Cardiac muscle cell (in vitro differentiated cells and primary cell): ENCODE data around the gene GFM2. TPM values are rescaled to one million over a fixed set of nuclear protein-coding genes. Genes with fewer than 3 reads are reported as not detected.
"Not testable (repeated sequence)": the region's sequence is repeated elsewhere in the genome, so short reads cannot be mapped to it uniquely, and the experiment has no call there.

Source experiments
- DNase-seq, 2 donors: peaks; one replicate each; pipeline versions ENCODE4 v3.0.0 to v3.0.0-alpha.2; 2010 to 2017; ENCODE audit warnings: low read depth in 1 of 2, low spot score in 1 of 2
- H3K27ac ChIP-seq: fragments of 200-600 bp; sonication (generic); 2 replicates; pipeline ENCODE4 v1.5.1; 2016
- H3K27me3 ChIP-seq: fragments of 200-600 bp; sonication (generic); 2 replicates; pipeline ENCODE4 v1.6.0; 2016; ENCODE audit warnings: control low read depth
- H3K36me3 ChIP-seq: fragments of 200-600 bp; sonication (generic); 2 replicates; pipeline ENCODE4 v1.5.1; 2016; ENCODE audit warnings: control low read depth
- H3K4me1 ChIP-seq: fragments of 200-600 bp; sonication (generic); 2 replicates; pipeline ENCODE4 v1.8.1; 2017; ENCODE audit warnings: low read depth, mild to moderate bottlenecking, mixed run types
- H3K4me3 ChIP-seq: fragments of 200-600 bp; sonication (generic); 2 replicates; pipeline ENCODE4 v1.5.1; 2016; ENCODE audit warnings: mild to moderate bottlenecking
- H3K9me3 ChIP-seq: fragments of 200-600 bp; sonication (generic); 2 replicates; pipeline ENCODE4 v1.5.1; 2017; ENCODE audit warnings: low read depth, mild to moderate bottlenecking, control low read depth
- CTCF ChIP-seq: IDR thresholded peaks from 2 replicates; pipeline ENCODE4 v1.5.1; 2012; ENCODE audit warnings: low read depth, mild to moderate bottlenecking, low read length
- polyA plus RNA-seq: library from polyadenylated mRNA; unstranded; fragments of >200 nt; fragmentation: Nextera tagmentation; extraction: Ambion mirVana; gene quantifications from 2 replicates; pipeline ENCODE4 v1.2.1, GENCODE V29; 2016
- total RNA-seq: library from RNA; depleted of rRNA; stranded (reverse); fragments of >200 nt; gene quantifications from 2 replicates; pipeline ENCODE4 v1.2.3, GENCODE V29; 2016

GFM2 gene
- total RNA-seq (55.7 and 59.6 TPM in 2 replicates), polyA plus RNA-seq (50.0 and 50.9 TPM in 2 replicates)

- peak within 1 kb of the TSS; percentile 76 for H3K27ac ChIP-seq
- peaks cover 32% of the 10 kb centered on the region for H3K36me3 ChIP-seq
These were observed at the start of gene GFM2, which contains the start of gene NSA2 for GRCh38 chr5:74766849-74767578. GFM2 (minus strand) TSS chr5:74767117; CDS start chr5:74763742, 3,375 bp downstream. NSA2 (plus strand) TSS chr5:74767249; CDS start chr5:74767361, 112 bp downstream.

GRCh38 chr5:74810915-74811314, 44.0 kb upstream of the GFM2 start:
- Histone ChIP-seq H3K27me3 (no peaks in the 10 kb centered on the region), H3K27ac (no peak overlapping the region), H3K9me3 (no peaks in the 10 kb centered on the region), H3K36me3 (no peaks in the 10 kb centered on the region), H3K4me1 (no peaks in the 10 kb centered on the region), H3K4me3 (no peak overlapping the region)
- no peak for DNase-seq
- TF ChIP-seq CTCF, result no peak

More at GRCh38 chr5:74766849-74767578, at the start of gene GFM2, which contains the start of gene NSA2:
- peak within 1 kb of the TSS; percentile 82 for H3K4me3 ChIP-seq
- no peaks in the 10 kb centered on the region for H3K9me3 ChIP-seq
- H3K27me3 ChIP-seq, result no peaks in the 10 kb centered on the region
- TF ChIP-seq CTCF, result no peak
- DNase-seq, result peak; percentile 95 to 96
- peaks cover 10% of the 10 kb centered on the region for H3K4me1 ChIP-seq

GRCh38 chr5:74801941-74802340, 35.0 kb upstream of the GFM2 start:
- no peak overlapping the region for H3K4me3 ChIP-seq
- no peak for TF ChIP-seq CTCF
- H3K9me3 ChIP-seq, result no peaks in the 10 kb centered on the region
- no peak for DNase-seq
- H3K27me3 ChIP-seq, result no peaks in the 10 kb centered on the region
- no peaks in the 10 kb centered on the region for H3K4me1 ChIP-seq
- no peak overlapping the region for H3K27ac ChIP-seq
- peaks cover 7% of the 10 kb centered on the region for H3K36me3 ChIP-seq

GRCh38 chr5:74801197-74801596, 34.3 kb upstream of the GFM2 start:
- no peak for DNase-seq
- Histone ChIP-seq H3K9me3 (no peaks in the 10 kb centered on the region), H3K27ac (no peak overlapping the region), H3K36me3 (peaks cover 7% of the 10 kb centered on the region), H3K4me3 (no peak overlapping the region), H3K4me1 (no peaks in the 10 kb centered on the region), H3K27me3 (no peaks in the 10 kb centered on the region)
- TF ChIP-seq CTCF, result no peak

- no peak for TF ChIP-seq CTCF
- H3K27ac ChIP-seq, result no peak overlapping the region
- H3K4me3 ChIP-seq, result no peak overlapping the region
- H3K9me3 ChIP-seq, result no peaks in the 10 kb centered on the region
- no peaks in the 10 kb centered on the region for H3K27me3 ChIP-seq
- DNase-seq, result no peak
- H3K36me3 ChIP-seq, result peaks cover 12% of the 10 kb centered on the region
- H3K4me1 ChIP-seq, result no peaks in the 10 kb centered on the region
These were observed 32.3 kb upstream of the GFM2 start for GRCh38 chr5:74798977-74799911.

GRCh38 chr5:74791669-74792068, 24.8 kb upstream of the GFM2 start:
- H3K9me3 ChIP-seq, DNase-seq, H3K4me3 ChIP-seq, H3K4me1 ChIP-seq, H3K27ac ChIP-seq, H3K27me3 ChIP-seq: not testable (repeated sequence)
- peaks cover 12% of the 10 kb centered on the region for H3K36me3 ChIP-seq
